ENCODE measurements around the gene ALOX12. TPM values are rescaled to one million over a fixed set of nuclear protein-coding genes. Genes with fewer than 3 reads are reported as not detected.

The ALOX12 gene
- total and polyA plus RNA-seq, 10 donors: 0.15 to 2.5 (median 1.2) TPM

GRCh38 chr17:7058831-7059447, 63.1 kb downstream of the ALOX12 start:
- Histone ChIP-seq H3K4me3 (no peak overlapping the region), H3K27ac (no peak overlapping the region), H3K36me3 (no peaks in the 10 kb centered on the region), H3K4me1 (no peaks in the 10 kb centered on the region), H3K9me3 (no peaks in the 10 kb centered on the region), H3K27me3 (replicated peaks in 1 of 7) (peaks cover 0 to 12% (median 0%) of the 10 kb centered on the region in 7 donors)
- TF ChIP-seq POLR2A (IDR thresholded peaks at IDR 0.05) (no peak), POLR2AphosphoS5 (IDR thresholded peaks at IDR 0.05) (no peak), CTCF (IDR thresholded peaks at IDR 0.05 in 8 of 11, conservative IDR thresholded peaks at IDR 0.05 in 3 of 11) (no peak)
- WGBS, 5 donors: 44 to 70% (median 62%) methylated on average over 7 of the region's 7 CpGs
- intact Hi-C loops (cut with DNase I; ENCODE audit: low total_unique reads): no loop called here
- DNase-seq: no peak

Small RNA genes lying within 50 kb of the gene (small RNA-seq; reads per million reads assigned to genes)
- gene AC120057.1: 0 reads per million in 4 donors

Other genes starting within 250 kb of the ALOX12 start
- 100 to 1,000 TPM in 5 of 7 donors, 10 to 100 TPM in 2; 69.0 to 176 (median 117) TPM for gene XAF1, start 240.0 kb upstream of the ALOX12 start, total RNA-seq
- gene XAF1, start 240.0 kb upstream of the ALOX12 start, polyA plus RNA-seq: 10 to 100 TPM; 26.4 to 61.6 (median 31.4) TPM
- under 1 TPM in 2 of 7 donors, not detected in 5; 0.70 to 0.75 TPM for gene FBXO39, start 219.8 kb upstream of the ALOX12 start, total RNA-seq
- under 1 TPM in 2 of 3 donors, not detected in 1; 0.26 to 0.27 TPM for gene FBXO39, start 219.8 kb upstream of the ALOX12 start, polyA plus RNA-seq
- gene TEKT1, start 164.3 kb upstream of the ALOX12 start, total RNA-seq: not detected
- not detected for gene TEKT1, start 164.3 kb upstream of the ALOX12 start, polyA plus RNA-seq
- gene RNASEK, start 16.6 kb downstream of the ALOX12 start, total RNA-seq: 100 to 1,000 TPM; 224 to 335 (median 271) TPM
- 100 to 1,000 TPM; 369 to 504 (median 411) TPM for gene RNASEK, start 16.6 kb downstream of the ALOX12 start, polyA plus RNA-seq
- 10 to 100 TPM; 12.9 to 92.5 (median 23.2) TPM for gene BCL6B, start 27.0 kb downstream of the ALOX12 start, total RNA-seq
- 10 to 100 TPM in 1 of 3 donors, 1 to 10 TPM in 2; 4.2 to 16.6 (median 6.9) TPM for gene BCL6B, start 27.0 kb downstream of the ALOX12 start, polyA plus RNA-seq
- gene SLC16A13, start 40.0 kb downstream of the ALOX12 start, total RNA-seq: 10 to 100 TPM in 2 of 7 donors, 1 to 10 TPM in 5; 4.0 to 15.3 (median 7.6) TPM
- gene SLC16A13, start 40.0 kb downstream of the ALOX12 start, polyA plus RNA-seq: 1 to 10 TPM; 1.7 to 5.4 (median 1.8) TPM
- gene SLC16A11, start 48.0 kb downstream of the ALOX12 start, total RNA-seq: 1 to 10 TPM in 5 of 7 donors, under 1 TPM in 1, not detected in 1; 0.51 to 3.6 (median 2.9) TPM
- 1 to 10 TPM; 1.9 to 3.9 (median 2.1) TPM for gene SLC16A11, start 48.0 kb downstream of the ALOX12 start, polyA plus RNA-seq
- gene CLEC10A, start 84.2 kb downstream of the ALOX12 start, total RNA-seq: 10 to 100 TPM in 2 of 7 donors, 1 to 10 TPM in 4, under 1 TPM in 1; 0.85 to 19.5 (median 7.1) TPM
- gene CLEC10A, start 84.2 kb downstream of the ALOX12 start, polyA plus RNA-seq: 10 to 100 TPM in 1 of 3 donors, 1 to 10 TPM in 2; 2.2 to 22.2 (median 6.3) TPM
- gene ASGR2, start 118.8 kb downstream of the ALOX12 start, total RNA-seq: 10 to 100 TPM in 2 of 7 donors, 1 to 10 TPM in 4, not detected in 1; 2.4 to 10.5 (median 6.2) TPM
- 10 to 100 TPM in 1 of 3 donors, 1 to 10 TPM in 2; 2.3 to 35.1 (median 8.8) TPM for gene ASGR2, start 118.8 kb downstream of the ALOX12 start, polyA plus RNA-seq
- 1 to 10 TPM; 1.5 to 7.2 (median 3.7) TPM for gene ASGR1, start 183.3 kb downstream of the ALOX12 start, total RNA-seq
- gene ASGR1, start 183.3 kb downstream of the ALOX12 start, polyA plus RNA-seq: 10 to 100 TPM in 1 of 3 donors, 1 to 10 TPM in 2; 1.3 to 10.2 (median 6.4) TPM
- 10 to 100 TPM; 17.0 to 38.5 (median 30.5) TPM for gene DLG4, start 223.8 kb downstream of the ALOX12 start, total RNA-seq
- gene DLG4, start 223.8 kb downstream of the ALOX12 start, polyA plus RNA-seq: 10 to 100 TPM in 1 of 3 donors, 1 to 10 TPM in 2; 3.0 to 21.5 (median 4.3) TPM
- gene ACADVL, start 223.9 kb downstream of the ALOX12 start, total RNA-seq: 100 to 1,000 TPM; 402 to 903 (median 548) TPM
- gene ACADVL, start 223.9 kb downstream of the ALOX12 start, polyA plus RNA-seq: 100 to 1,000 TPM; 320 to 963 (median 710) TPM
- 10 to 100 TPM; 36.9 to 48.0 (median 39.2) TPM for gene DVL2, start 238.5 kb downstream of the ALOX12 start, total RNA-seq
- gene DVL2, start 238.5 kb downstream of the ALOX12 start, polyA plus RNA-seq: 10 to 100 TPM in 2 of 3 donors, 1 to 10 TPM in 1; 9.8 to 29.2 (median 11.7) TPM
- 10 to 100 TPM; 33.1 to 47.6 (median 38.8) TPM for gene PHF23, start 243.4 kb downstream of the ALOX12 start, total RNA-seq
- gene PHF23, start 243.4 kb downstream of the ALOX12 start, polyA plus RNA-seq: 10 to 100 TPM; 27.4 to 50.4 (median 33.2) TPM
- gene GABARAP, start 246.4 kb downstream of the ALOX12 start, total RNA-seq: 100 to 1,000 TPM; 222 to 519 (median 438) TPM
- 100 to 1,000 TPM; 755 to 855 (median 822) TPM for gene GABARAP, start 246.4 kb downstream of the ALOX12 start, polyA plus RNA-seq

Data from spleen (tissue), 11 donors.